GM18526 (cell line): ENCODE data around the gene ZBTB42.

Experiments used
- POLR2A ChIP-seq: IDR thresholded peaks from 3 replicates; pipeline ENCODE4 v1.6.1; 2011; ENCODE audit not compliant: insufficient read length; ENCODE audit errors: extremely low read depth

The ZBTB42 gene

GRCh38 chr14:104800771-104801519 is at the start of gene ZBTB42:
ZBTB42 (plus strand) TSS chr14:104801101; CDS start chr14:104801198, 97 bp downstream.
- no peak for TF ChIP-seq POLR2A

- no peak for TF ChIP-seq POLR2A
Measured at GRCh38 chr14:104751539-104752422, 49.1 kb upstream of the ZBTB42 start.

GRCh38 chr14:104752423-104752734 is 48.5 kb upstream of the ZBTB42 start:
- peak; percentile 21 for TF ChIP-seq POLR2A

GRCh38 chr14:104752735-104753527 is 48.0 kb upstream of the ZBTB42 start, which contains the start of gene SIVA1:
SIVA1 (plus strand) TSS chr14:104753147; CDS start chr14:104753202, 55 bp downstream.
- TF ChIP-seq POLR2A, result peak; percentile 86

GRCh38 chr14:104753528-104754212 is 47.2 kb upstream of the ZBTB42 start:
- no peak for TF ChIP-seq POLR2A

GRCh38 chr14:104754213-104754851 is 46.6 kb upstream of the ZBTB42 start:
- TF ChIP-seq POLR2A, result no peak

- no peak for TF ChIP-seq POLR2A
Measured at GRCh38 chr14:104755621-104756020, 45.3 kb upstream of the ZBTB42 start.

GRCh38 chr14:104756477-104757237 is 44.2 kb upstream of the ZBTB42 start:
- TF ChIP-seq POLR2A, result no peak

GRCh38 chr14:104757238-104757585 is 43.7 kb upstream of the ZBTB42 start:
- TF ChIP-seq POLR2A, result no peak

GRCh38 chr14:104757681-104758392 is 43.1 kb upstream of the ZBTB42 start:
- TF ChIP-seq POLR2A, result no peak

GRCh38 chr14:104758981-104759969 is 41.6 kb upstream of the ZBTB42 start:
- no peak for TF ChIP-seq POLR2A

- no peak for TF ChIP-seq POLR2A
Measured at GRCh38 chr14:104765517-104765916, 35.4 kb upstream of the ZBTB42 start.

GRCh38 chr14:104766256-104766862 is 34.5 kb upstream of the ZBTB42 start:
- no peak for TF ChIP-seq POLR2A
